Effector CD4-positive, alpha-beta T cell (primary cell): Measurements from ENCODE around the gene SIL1.

Experiments used
- DNase-seq: peaks from one replicate; pipeline ENCODE4 v3.0.0-alpha.2; 2020

SIL1 gene

DNA sequence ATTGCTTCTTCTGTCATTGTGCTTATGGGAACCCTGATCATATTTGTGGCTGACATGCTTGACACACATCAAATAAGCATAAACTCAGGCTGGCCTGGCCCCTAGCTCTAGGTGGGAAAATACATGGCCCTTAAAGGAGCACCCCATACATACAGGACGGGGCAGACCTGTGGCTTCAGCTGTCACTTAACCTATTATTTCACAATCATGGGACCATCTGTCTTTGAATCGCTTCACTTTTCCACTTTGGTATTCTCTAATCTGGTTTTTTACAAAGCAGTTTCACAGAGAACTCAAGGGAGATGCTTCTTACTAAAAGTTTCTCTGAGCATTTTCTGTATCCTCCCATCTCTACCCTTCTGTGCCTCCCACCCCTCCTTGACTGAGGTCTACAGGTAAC is 288.4 kb downstream of the SIL1 start:
- no peak for DNase-seq

DNA sequence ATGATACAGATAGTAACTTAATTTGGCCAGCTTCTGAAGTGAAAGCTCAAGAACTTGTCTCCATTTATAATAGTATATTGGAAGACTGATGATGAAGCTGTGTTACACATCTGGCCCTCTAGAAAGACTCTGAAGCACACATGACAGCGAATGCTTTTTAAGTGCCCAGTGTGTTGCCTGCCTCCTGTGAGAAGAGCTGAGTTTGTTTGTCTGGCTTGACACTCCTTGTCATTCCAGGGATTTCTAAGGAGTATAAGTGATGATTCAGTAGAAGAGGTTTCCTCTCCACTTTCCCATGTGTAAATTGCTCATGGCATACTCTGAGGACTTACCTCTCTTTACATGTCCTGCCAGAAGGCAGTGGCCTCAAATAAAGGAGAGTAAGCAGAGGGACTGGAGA is 292.6 kb downstream of the SIL1 start:
- no peak for DNase-seq

DNA sequence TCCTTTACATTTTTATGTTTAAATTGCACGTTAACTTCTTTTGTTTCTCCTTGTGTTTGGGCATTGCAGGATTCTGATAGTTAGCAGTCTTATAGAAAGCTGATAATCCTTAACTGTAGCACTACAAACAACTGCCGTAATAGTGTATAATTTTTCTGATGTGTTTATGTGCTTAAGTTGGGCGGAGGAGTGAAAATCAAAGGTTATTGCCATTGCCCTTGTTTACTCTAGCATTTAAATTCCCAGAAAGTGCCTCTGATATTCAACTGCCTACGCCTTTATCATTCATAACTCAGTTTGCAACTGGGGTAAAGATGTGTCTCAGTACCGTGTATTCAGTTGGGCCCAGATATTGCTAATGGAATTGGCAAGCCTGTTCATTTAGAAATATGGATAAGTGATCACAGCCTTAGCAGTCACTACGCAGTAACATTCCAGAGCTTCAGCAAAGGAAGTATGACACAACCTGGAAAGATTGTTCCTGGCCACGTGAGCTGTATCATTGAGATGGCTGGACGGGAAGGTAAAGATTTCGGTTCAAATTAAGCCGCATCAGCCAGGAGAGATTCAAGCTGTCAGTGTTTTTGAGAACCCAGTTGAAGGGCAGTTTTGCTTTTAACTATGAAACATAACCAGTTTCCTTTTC is 294.9 kb downstream of the SIL1 start:
- DNase-seq = no peak

DNA sequence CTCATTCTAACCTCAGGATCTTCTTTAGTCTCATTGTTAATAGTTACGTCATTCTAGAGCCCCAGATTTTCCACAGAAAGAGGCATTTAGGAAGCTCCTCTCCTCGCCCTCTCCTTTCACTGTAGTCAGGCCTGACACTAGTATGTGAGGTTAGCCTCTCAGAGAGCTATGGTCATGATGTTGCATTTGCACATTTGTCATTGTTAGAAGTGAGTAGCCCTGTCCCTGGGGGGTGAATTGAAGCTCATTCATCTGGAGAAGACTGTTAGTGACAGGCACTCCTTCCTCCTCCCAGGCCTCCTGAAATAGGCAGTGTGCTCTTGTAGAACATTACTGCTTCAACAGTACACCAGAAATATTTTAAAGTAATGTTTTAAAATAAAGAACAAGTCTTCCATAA is 296.5 kb downstream of the SIL1 start:
- no peak for DNase-seq

DNA sequence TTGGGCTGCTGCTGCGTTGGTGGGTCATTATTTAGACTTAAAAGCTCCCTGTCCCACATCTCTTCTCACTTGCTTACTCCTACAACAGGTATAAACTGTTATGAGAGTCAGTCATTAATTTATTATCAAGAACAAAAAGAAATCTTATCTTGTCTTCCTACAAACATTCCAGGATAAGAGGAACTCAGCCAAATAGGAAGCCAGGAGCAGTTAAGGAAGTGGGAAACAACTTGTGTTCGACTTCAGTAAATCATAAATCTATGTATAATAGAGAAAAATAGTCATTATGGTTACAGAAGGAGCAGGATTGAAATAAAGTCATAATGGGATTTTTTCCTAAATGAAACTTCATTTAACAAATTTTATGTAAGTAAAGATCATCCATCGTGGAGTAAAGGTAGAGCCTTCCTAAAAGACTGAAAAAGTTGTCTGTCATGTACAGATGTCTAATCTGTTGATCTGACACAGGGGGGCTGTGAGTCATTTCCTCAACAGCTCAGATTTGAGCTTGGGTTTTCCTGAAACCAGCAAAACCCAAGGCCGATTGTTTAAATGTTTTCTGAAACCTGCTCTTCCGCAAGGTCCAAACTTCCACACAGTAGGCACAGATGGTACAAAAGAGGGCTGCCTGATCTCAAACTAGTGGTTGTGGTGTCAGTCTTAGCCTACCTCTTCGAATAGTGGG is 297.7 kb downstream of the SIL1 start:
- DNase-seq = no peak

DNA sequence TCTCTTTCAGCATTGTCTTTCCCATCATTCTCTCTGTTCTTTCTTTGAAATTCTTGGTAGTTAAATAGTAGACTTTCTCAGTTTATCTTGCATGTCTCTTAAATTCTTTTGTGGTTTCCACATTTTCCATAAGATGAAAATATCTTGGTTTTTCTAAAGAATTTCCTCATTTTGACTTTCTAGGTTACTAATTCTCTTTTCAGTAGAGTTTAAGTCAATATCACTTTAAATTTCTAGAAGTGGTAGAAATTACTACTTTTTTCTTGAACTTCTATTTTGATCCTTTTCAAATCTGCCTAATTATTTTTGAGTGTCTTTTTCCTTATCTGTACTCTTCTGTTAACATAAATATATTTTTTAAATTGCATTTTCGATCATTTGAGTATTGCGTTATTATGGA is 299.4 kb downstream of the SIL1 start:
- no peak for DNase-seq

DNA sequence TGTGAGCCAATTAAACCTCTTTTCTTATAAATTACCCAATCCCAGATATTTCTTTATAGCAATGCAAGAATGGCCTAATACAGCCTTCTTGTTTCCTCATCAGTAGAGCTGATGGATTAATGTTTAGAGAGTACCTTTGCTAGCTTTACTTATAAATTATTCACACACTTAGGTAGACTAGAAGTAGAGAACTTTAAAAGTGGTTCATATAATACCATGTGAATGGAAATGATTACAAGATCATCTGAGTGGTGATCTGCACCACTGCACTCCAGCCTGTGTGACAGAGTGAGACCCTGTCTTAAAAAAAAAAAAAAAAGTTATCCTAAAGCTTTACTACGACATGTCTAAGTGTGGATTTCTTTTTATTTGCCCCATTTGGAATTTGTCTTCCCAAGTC is 299.9 kb downstream of the SIL1 start:
- no peak for DNase-seq
